GM12892 (cell line): ENCODE measurements around the gene C1orf74.

Source experiments
- POLR2A ChIP-seq: IDR thresholded peaks from 2 replicates; pipeline ENCODE4 v1.6.1; 2011; ENCODE audit warnings: low read depth, low read length, control low read depth
- POLR2AphosphoS5 ChIP-seq: IDR thresholded peaks from 2 replicates; pipeline ENCODE4 v1.6.1; 2011; ENCODE audit warnings: low read depth, low read length, control low read depth
- TAF1 ChIP-seq: IDR thresholded peaks from 2 replicates; pipeline ENCODE4 v1.6.1; 2011; ENCODE audit warnings: low read depth, mild to moderate bottlenecking, control low read depth, low read length, borderline replicate concordance

GRCh38 chr1:209783386-209783785 is 973 bp downstream of the C1orf74 start:
- TF ChIP-seq TAF1: no peak
- TF ChIP-seq POLR2A: no peak
- TF ChIP-seq POLR2AphosphoS5: no peak
